Motor neuron (in vitro differentiated cells): ENCODE measurements around the gene RGL1. TPM values are rescaled to one million over a fixed set of nuclear protein-coding genes. Genes with fewer than 3 reads are reported as not detected.
A peak's percentile ranks its signal among the peaks of the same experiment; 100 is the strongest.

Experiments used
- ATAC-seq, 8 experiments: fragments of 200-7000 bp; cut with Tn5 transposase; replicated peaks in 6 of 8; 2 replicates each; pipeline ENCODE4 v1.8.0; 2021; ENCODE audit warnings: mild to moderate bottlenecking in 8 of 8, moderate library complexity in 8 of 8
- H3K27ac ChIP-seq, 2 donors: fragments of 250-450 bp; sonication (Bioruptor Pico); 2 replicates each; pipeline ENCODE4 v1.9.0; 2021; ENCODE audit warnings: antibody characterized with exemption in 2 of 2, mild to moderate bottlenecking in 2 of 2, moderate library complexity in 1 of 2
- H3K4me1 ChIP-seq, 2 donors: fragments of 250-450 bp; sonication (Bioruptor Pico); replicated peaks in 1 of 2; 2 replicates each; pipeline ENCODE4 v1.6.1; 2021; ENCODE audit warnings: antibody characterized with exemption in 2 of 2, mild to moderate bottlenecking in 2 of 2, moderate library complexity in 1 of 2
- H3K4me3 ChIP-seq, 5 donors: fragments of 250-450 bp; sonication (Bioruptor Pico); 2 replicates each; pipeline ENCODE4 v1.9.0; 2021; ENCODE audit warnings: antibody characterized with exemption in 5 of 5, mild to moderate bottlenecking in 5 of 5, moderate library complexity in 4 of 5
- WGBS, 10 experiments: fragments of 450-650 bp; shearing (Covaris generic); methylation state at CpG; one replicate each; pipeline ENCODE4 v1.0.0; 2022; 5-methylcytosine and 5-hydroxymethylcytosine counted together
- in situ Hi-C, 9 experiments: fragments of 400-800 bp; cut with MboI; loops; one replicate each; pipeline ENCODE4 v1.15.0; 2021; ENCODE audit warnings: low sequenced_read_pairs in 9 of 9, low pct_unique_long_range_greater_than_20kb in 2 of 9; ENCODE audit not compliant: unreplicated experiment in 9 of 9
- total RNA-seq, 8 experiments: library from RNA; unstranded; fragments of 300-600 nt; gene quantifications; 2 replicates each; pipeline versions ENCODE4 v1.2.3 to v1.2.4, GENCODE V29; 2022

Gene RGL1
- total RNA-seq, 8 experiments from 2014 or later: 8.4 to 92.5 (median 18.0) TPM

DNA sequence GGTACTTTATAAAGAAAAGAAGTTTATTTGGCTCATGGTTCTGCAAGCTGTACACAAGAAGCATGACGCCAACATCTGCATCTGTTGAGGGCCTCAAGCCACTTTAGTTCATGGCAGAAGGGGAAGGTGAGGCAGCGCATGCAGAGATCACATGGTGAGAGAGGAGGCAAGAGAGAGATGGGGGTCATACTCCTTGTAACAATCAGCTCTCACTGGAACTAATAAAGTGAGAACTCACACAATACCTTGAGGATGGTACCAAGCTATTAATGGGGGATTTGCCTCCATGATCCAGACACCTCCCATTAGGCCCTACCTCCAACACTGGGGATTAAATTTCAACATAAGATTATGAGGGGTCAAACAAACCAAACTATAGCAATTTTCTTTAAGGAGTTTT is 3.3 kb upstream of the RGL1 start:
- Histone ChIP-seq H3K4me3 (no peak overlapping the region), H3K27ac (no peak overlapping the region), H3K4me1 (peaks cover 0 to 6% of the 10 kb centered on the region in 2 donors)
- in situ Hi-C loops: no loop called here
- WGBS, 10 experiments: 78 to 100% (median 100%) methylated on average over 1 to 2 of the region's 2 CpGs; no CpG with 5 or more reads in 1 of the 10 experiments
- no peak for ATAC-seq

- H3K27ac ChIP-seq: no peak overlapping the region
- peaks cover 0 to 17% of the 10 kb centered on the region in 2 donors for H3K4me1 ChIP-seq
- in situ Hi-C loops: no loop called here
- 0 to 80% (median 52%) methylated on average over 1 to 5 of the region's 5 CpGs; no CpG with 5 or more reads in 2 of the 10 experiments for WGBS, 10 experiments
- peak overlapping the region in 4 of 5 donors; percentile 43 to 55 (median 47) for H3K4me3 ChIP-seq
- peak in 4 of 8 experiments; percentile 4 to 28 (median 7) for ATAC-seq
Observed at GRCh38 chr1:183804387-183804786, 533 bp upstream of the RGL1 start.

DNA sequence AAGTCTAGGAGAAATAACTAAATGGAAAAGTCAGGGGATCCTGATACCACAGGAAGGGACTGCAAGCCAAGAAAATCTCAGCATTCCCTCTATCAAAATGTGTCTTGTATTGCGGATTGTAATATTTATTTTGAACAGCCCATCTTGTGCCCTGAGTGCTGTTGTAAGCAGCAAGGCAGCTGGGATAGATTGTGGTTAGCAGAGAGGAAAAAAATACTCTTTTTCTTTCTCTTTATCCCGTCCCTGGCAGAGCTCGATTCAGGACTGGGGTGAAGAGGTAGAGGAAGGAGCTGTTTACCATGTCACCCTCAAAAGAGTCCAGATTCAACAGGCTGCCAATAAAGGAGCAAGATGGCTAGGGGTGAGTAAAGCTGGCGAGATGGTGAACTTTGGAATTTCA is 1.2 kb downstream of the RGL1 start:
- in situ Hi-C loops: no loop called here
- ATAC-seq: no peak

GRCh38 chr1:183806675-183807074 is 1.8 kb downstream of the RGL1 start:
- ATAC-seq: peak in 1 of 8 experiments; percentile 2
- WGBS, 10 experiments: 9 to 40% (median 20%) methylated on average over 1 of the region's 1 CpG; no CpG with 5 or more reads in 5 of the 10 experiments
- H3K27ac ChIP-seq: no peak overlapping the region
- peak overlapping the region in 2 of 5 donors; percentile 49 to 55 for H3K4me3 ChIP-seq
- H3K4me1 ChIP-seq: peaks cover 0 to 17% of the 10 kb centered on the region in 2 donors
- in situ Hi-C loops: no loop called here

More for the DNA sequence above, 1.2 kb downstream of the RGL1 start:
- Histone ChIP-seq H3K4me1 (peaks cover 0 to 17% of the 10 kb centered on the region in 2 donors), H3K4me3 (peak overlapping the region; percentile 4 to 55 (median 45)), H3K27ac (no peak overlapping the region)
- whole genome bisulfite sequencing, 10 experiments: 0 to 48% (median 15%) methylated on average over 1 to 4 of the region's 4 CpGs

GRCh38 chr1:183807549-183808168 is 2.7 kb downstream of the RGL1 start:
- Histone ChIP-seq H3K27ac (no peak overlapping the region), H3K4me3 (no peak overlapping the region), H3K4me1 (peaks cover 0 to 19% of the 10 kb centered on the region in 2 donors)
- in situ Hi-C loops: no loop called here
- peak in 3 of 8 experiments; percentile 13 to 17 (median 16) for ATAC-seq
- WGBS, 10 experiments: 0 to 100% (median 91%) methylated on average over 1 to 2 of the region's 2 CpGs; no CpG with 5 or more reads in 5 of the 10 experiments

GRCh38 chr1:183808296-183809027 is 3.5 kb downstream of the RGL1 start:
- Histone ChIP-seq H3K27ac (no peak overlapping the region), H3K4me1 (peaks cover 3 to 26% of the 10 kb centered on the region in 2 donors), H3K4me3 (no peak overlapping the region)
- ATAC-seq: no peak
- 29 to 86% (median 69%) methylated on average over 1 to 2 of the region's 2 CpGs; no CpG with 5 or more reads in 3 of the 10 experiments for WGBS, 10 experiments
- in situ Hi-C loops: no loop called here

DNA sequence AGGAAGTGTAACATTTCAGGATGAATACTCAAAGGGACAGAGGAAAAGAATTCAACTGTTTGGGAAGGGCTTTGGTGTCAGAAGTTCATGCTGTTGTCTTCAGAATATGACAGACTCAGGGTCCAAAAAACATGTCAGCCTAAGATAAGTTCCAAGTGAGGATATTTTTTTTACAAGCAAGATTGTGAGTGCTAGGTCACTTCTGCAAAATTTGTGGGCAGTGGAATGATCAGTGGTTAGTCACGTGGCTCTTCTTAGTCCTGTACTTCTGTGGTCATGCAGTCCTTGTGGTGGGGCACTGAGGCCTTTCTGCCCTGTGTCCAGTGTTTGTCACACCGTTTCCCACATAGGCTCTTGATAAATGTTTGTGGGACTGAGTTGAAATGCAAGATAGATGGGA is 5.2 kb downstream of the RGL1 start:
- 50 to 100% (median 81%) methylated on average over 1 to 2 of the region's 2 CpGs; no CpG with 5 or more reads in 1 of the 10 experiments for WGBS, 10 experiments
- peaks cover 3 to 22% of the 10 kb centered on the region in 2 donors for H3K4me1 ChIP-seq
- no peak overlapping the region for H3K4me3 ChIP-seq

DNA sequence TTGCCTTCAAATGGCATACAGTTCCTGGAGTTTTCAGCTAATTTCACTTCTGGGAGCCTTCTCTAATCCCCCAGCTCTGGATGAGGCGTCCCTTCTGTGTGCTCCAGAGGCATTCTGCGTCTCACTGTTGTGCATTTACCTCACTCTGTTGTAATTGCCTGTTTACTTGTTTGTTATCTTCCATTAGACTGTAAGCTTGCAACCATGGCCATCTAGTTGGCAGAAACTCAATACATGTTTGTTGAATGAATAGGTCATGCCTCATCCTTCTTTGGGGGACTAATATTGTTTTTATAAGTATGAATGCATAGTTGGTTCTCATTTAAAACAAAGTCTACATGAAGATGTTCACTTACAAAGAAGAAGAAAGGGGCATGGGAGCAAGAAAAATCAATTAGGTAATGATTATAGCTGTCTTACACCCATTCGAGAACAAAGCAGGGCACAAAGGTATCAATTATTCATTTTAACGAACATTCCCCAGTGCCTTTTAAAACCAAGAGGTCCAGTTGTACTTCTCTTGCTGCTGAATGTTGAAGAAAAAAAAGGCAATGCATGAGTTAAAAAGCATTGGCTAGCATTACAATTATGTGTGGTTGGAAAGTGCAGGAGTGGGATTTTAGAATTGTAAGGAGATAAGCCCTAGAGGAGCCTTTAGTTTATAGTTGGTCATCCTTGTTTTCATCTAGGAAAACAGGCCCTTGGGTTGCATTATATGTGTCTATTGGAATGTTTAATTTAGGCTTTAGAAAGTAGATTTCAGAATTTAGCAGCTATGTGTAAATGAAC is 6.0 kb downstream of the RGL1 start:
- WGBS, 10 experiments: 63 to 100% (median 88%) methylated on average over 1 to 4 of the region's 4 CpGs
- no peak for ATAC-seq
- H3K4me1 ChIP-seq: peaks cover 3 to 22% of the 10 kb centered on the region in 2 donors
- no peak overlapping the region for H3K4me3 ChIP-seq
- in situ Hi-C loops: no loop called here
- H3K27ac ChIP-seq: no peak overlapping the region

More for the DNA sequence above, 5.2 kb downstream of the RGL1 start:
- no peak for ATAC-seq
- in situ Hi-C loops: no loop called here
- no peak overlapping the region for H3K27ac ChIP-seq

DNA sequence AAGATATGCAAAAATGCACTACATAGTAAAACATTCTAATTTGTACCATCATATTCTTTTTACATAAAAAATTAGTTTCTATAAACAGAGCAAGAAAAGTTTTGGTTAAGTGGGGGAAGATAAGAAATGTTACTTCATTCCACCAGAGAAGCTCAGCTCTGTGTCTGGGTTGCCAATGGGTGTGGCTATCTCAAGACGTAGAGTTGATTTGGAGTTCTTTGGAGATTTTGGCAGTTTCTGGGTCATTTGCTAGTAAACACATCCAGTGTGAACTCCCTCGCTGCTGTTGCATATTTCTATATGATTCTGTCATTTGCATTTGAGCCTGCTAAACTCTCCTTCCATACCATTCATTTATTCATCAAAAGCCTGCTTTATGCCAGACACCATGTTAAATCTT is 7.2 kb downstream of the RGL1 start:
- in situ Hi-C loops: no loop called here
- WGBS, 10 experiments: 0 to 100% (median 93%) methylated on average over 1 to 2 of the region's 2 CpGs; no CpG with 5 or more reads in 5 of the 10 experiments
- H3K27ac ChIP-seq: no peak overlapping the region
- peak in 3 of 8 experiments; percentile 14 to 66 (median 43) for ATAC-seq
- H3K4me1 ChIP-seq: peaks cover 3 to 16% of the 10 kb centered on the region in 2 donors
- H3K4me3 ChIP-seq: no peak overlapping the region

- Histone ChIP-seq H3K27ac (no peak overlapping the region), H3K4me1 (peaks cover 3 to 14% of the 10 kb centered on the region in 2 donors), H3K4me3 (no peak overlapping the region)
- ATAC-seq: peak; percentile 35 to 86 (median 58)
- WGBS, 10 experiments: 47 to 100% (median 66%) methylated on average over 1 to 9 of the region's 9 CpGs; no CpG with 5 or more reads in 1 of the 10 experiments
- in situ Hi-C loops: no loop called here
Observed at GRCh38 chr1:183812686-183813569, 8.0 kb downstream of the RGL1 start.

- WGBS, 10 experiments: 63 to 100% (median 100%) methylated on average over 1 of the region's 1 CpG; no CpG with 5 or more reads in 2 of the 10 experiments
- no peak for ATAC-seq
- in situ Hi-C loops: no loop called here
- no peak overlapping the region for H3K27ac ChIP-seq
- H3K4me1 ChIP-seq: peaks cover 3 to 14% of the 10 kb centered on the region in 2 donors
- no peak overlapping the region for H3K4me3 ChIP-seq
Observed at GRCh38 chr1:183814121-183814681, 9.3 kb downstream of the RGL1 start.

- Histone ChIP-seq H3K27ac (no peak overlapping the region), H3K4me1 (peaks cover 3 to 14% of the 10 kb centered on the region in 2 donors), H3K4me3 (no peak overlapping the region)
- WGBS, 10 experiments: 53 to 96% (median 82%) methylated on average over 2 to 3 of the region's 3 CpGs
- in situ Hi-C loops: no loop called here
- no peak for ATAC-seq
Observed at GRCh38 chr1:183816110-183816509, 11.2 kb downstream of the RGL1 start.
